ENCODE results near the gene C19orf67.
"Not testable (repeated sequence)": the region's sequence is repeated elsewhere in the genome, so short reads cannot be mapped to it uniquely, and the experiment has no call there.

The C19orf67 gene

GRCh38 chr19:14054099-14054498 is 31.5 kb downstream of the C19orf67 start:
- H3K27ac ChIP-seq (ENCODE audit: low read length): no peak overlapping the region
- no peak overlapping the region for H3K4me3 ChIP-seq (ENCODE audit: low read depth in 1 of 2, low read length in 2 of 2)
- no peaks in the 10 kb centered on the region for H3K36me3 ChIP-seq (ENCODE audit: control insufficient read depth in 1 of 2, insufficient read depth in 2 of 2, low read length in 2 of 2)
- H3K4me1 ChIP-seq (ENCODE audit: control insufficient read depth in 1 of 2, insufficient read depth in 2 of 2, low read length in 2 of 2): peaks cover 0 to 7% of the 10 kb centered on the region in 2 donors
- peaks cover 14% of the 10 kb centered on the region for H3K27me3 ChIP-seq (ENCODE audit: low read depth, low read length)
- H3K9me3 ChIP-seq (ENCODE audit: control insufficient read depth in 1 of 2, low read length in 2 of 2): peaks cover 0 to 5% of the 10 kb centered on the region in 2 donors

GRCh38 chr19:14053500-14053899 is 32.1 kb downstream of the C19orf67 start:
- H3K27ac ChIP-seq (ENCODE audit: low read length): no peak overlapping the region
- peaks cover 8% of the 10 kb centered on the region for H3K27me3 ChIP-seq (ENCODE audit: low read depth, low read length)
- H3K4me3 ChIP-seq (ENCODE audit: low read depth in 1 of 2, low read length in 2 of 2): no peak overlapping the region
- H3K4me1 ChIP-seq (ENCODE audit: control insufficient read depth in 1 of 2, insufficient read depth in 2 of 2, low read length in 2 of 2): peaks cover 0 to 7% of the 10 kb centered on the region in 2 donors
- no peaks in the 10 kb centered on the region for H3K36me3 ChIP-seq (ENCODE audit: control insufficient read depth in 1 of 2, insufficient read depth in 2 of 2, low read length in 2 of 2)
- H3K9me3 ChIP-seq (ENCODE audit: control insufficient read depth in 1 of 2, low read length in 2 of 2): peaks cover 0 to 5% of the 10 kb centered on the region in 2 donors

GRCh38 chr19:14053032-14053431 is 32.6 kb downstream of the C19orf67 start:
- Histone ChIP-seq H3K27me3 (ENCODE audit: low read depth, low read length) (peaks cover 3% of the 10 kb centered on the region), H3K36me3 (ENCODE audit: control insufficient read depth in 1 of 2, insufficient read depth in 2 of 2, low read length in 2 of 2) (no peaks in the 10 kb centered on the region), H3K4me1 (ENCODE audit: control insufficient read depth in 1 of 2, insufficient read depth in 2 of 2, low read length in 2 of 2) (peaks cover 0 to 5% of the 10 kb centered on the region in 2 donors), H3K9me3 (ENCODE audit: control insufficient read depth in 1 of 2, low read length in 2 of 2) (peaks cover 0 to 5% of the 10 kb centered on the region in 2 donors), H3K4me3 (ENCODE audit: low read depth in 1 of 2, low read length in 2 of 2) (no peak overlapping the region), H3K27ac (ENCODE audit: low read length) (no peak overlapping the region)

DNA sequence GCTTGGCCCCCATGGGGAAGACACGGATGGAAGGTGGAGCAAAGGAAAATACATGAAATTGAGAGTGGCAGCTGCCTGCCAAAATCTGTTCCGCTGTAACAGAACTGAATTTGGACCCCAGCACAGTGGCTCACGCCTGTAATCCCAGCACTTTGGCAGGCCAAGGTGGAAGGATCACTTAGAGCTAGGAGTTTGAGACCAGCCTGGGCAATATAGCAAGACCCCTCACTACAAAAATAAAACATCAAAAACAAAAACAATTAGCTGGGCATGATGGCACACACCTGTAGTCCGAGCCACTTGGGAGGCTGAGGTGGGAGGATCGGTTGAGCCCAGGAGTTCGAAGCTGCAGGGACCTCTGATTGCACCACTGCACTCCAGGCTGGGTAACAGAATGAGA is 33.1 kb downstream of the C19orf67 start:
- H3K4me3 ChIP-seq (ENCODE audit: low read depth in 1 of 2, low read length in 2 of 2): no peak overlapping the region
- no peaks in the 10 kb centered on the region for H3K4me1 ChIP-seq (ENCODE audit: control insufficient read depth in 1 of 2, insufficient read depth in 2 of 2, low read length in 2 of 2)
- no peak overlapping the region for H3K27ac ChIP-seq (ENCODE audit: low read length)
- H3K9me3 ChIP-seq (ENCODE audit: control insufficient read depth in 1 of 2, low read length in 2 of 2): peaks cover 0 to 5% of the 10 kb centered on the region in 2 donors
- no peaks in the 10 kb centered on the region for H3K27me3 ChIP-seq (ENCODE audit: low read depth, low read length)
- no peaks in the 10 kb centered on the region for H3K36me3 ChIP-seq (ENCODE audit: control insufficient read depth in 1 of 2, insufficient read depth in 2 of 2, low read length in 2 of 2)

DNA sequence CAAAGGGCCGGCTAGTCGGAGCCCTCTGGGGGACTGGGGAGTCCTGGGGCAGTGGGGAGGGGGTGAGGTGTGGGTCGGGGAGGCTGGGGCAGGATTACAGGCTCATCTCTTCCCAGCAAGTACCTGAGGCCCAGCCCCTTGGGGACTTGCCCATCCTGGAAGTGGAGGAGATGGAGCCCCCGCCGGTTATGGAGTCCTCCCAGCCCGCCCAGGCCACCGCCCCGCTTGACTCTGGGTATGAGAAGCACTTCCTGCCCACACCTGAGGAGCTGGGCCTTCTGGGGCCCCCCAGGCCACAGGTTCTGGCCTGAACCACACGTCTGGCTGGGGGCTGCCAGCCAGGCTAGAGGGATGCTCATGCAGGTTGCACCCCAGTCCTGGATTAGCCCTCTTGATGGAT is 33.6 kb downstream of the C19orf67 start:
- H3K9me3 ChIP-seq (ENCODE audit: control insufficient read depth in 1 of 2, low read length in 2 of 2): peaks cover 0 to 5% of the 10 kb centered on the region in 2 donors
- no peaks in the 10 kb centered on the region for H3K4me1 ChIP-seq (ENCODE audit: control insufficient read depth in 1 of 2, insufficient read depth in 2 of 2, low read length in 2 of 2)
- no peaks in the 10 kb centered on the region for H3K36me3 ChIP-seq (ENCODE audit: control insufficient read depth in 1 of 2, insufficient read depth in 2 of 2, low read length in 2 of 2)
- H3K27me3 ChIP-seq (ENCODE audit: low read depth, low read length): no peaks in the 10 kb centered on the region
- H3K27ac ChIP-seq (ENCODE audit: low read length): no peak overlapping the region
- no peak overlapping the region for H3K4me3 ChIP-seq (ENCODE audit: low read depth in 1 of 2, low read length in 2 of 2)

- H3K9me3 ChIP-seq (ENCODE audit: control insufficient read depth in 1 of 2, low read length in 2 of 2); H3K27me3 ChIP-seq (ENCODE audit: low read depth, low read length); H3K27ac ChIP-seq (ENCODE audit: low read length); H3K4me3 ChIP-seq (ENCODE audit: low read depth in 1 of 2, low read length in 2 of 2); H3K36me3 ChIP-seq (ENCODE audit: control insufficient read depth in 1 of 2, insufficient read depth in 2 of 2, low read length in 2 of 2); H3K4me1 ChIP-seq (ENCODE audit: control insufficient read depth in 1 of 2, insufficient read depth in 2 of 2, low read length in 2 of 2): not testable (repeated sequence)
Measured at GRCh38 chr19:14050961-14051360, 34.6 kb downstream of the C19orf67 start.

GRCh38 chr19:14050512-14050911 is 35.1 kb downstream of the C19orf67 start:
- Histone ChIP-seq H3K4me3 (ENCODE audit: low read depth in 1 of 2, low read length in 2 of 2) (no peak overlapping the region), H3K36me3 (ENCODE audit: control insufficient read depth in 1 of 2, insufficient read depth in 2 of 2, low read length in 2 of 2) (no peaks in the 10 kb centered on the region), H3K27me3 (ENCODE audit: low read depth, low read length) (no peaks in the 10 kb centered on the region), H3K4me1 (ENCODE audit: control insufficient read depth in 1 of 2, insufficient read depth in 2 of 2, low read length in 2 of 2) (no peaks in the 10 kb centered on the region), H3K27ac (ENCODE audit: low read length) (no peak overlapping the region), H3K9me3 (ENCODE audit: control insufficient read depth in 1 of 2, low read length in 2 of 2) (peaks cover 0 to 5% of the 10 kb centered on the region in 2 donors)

DNA sequence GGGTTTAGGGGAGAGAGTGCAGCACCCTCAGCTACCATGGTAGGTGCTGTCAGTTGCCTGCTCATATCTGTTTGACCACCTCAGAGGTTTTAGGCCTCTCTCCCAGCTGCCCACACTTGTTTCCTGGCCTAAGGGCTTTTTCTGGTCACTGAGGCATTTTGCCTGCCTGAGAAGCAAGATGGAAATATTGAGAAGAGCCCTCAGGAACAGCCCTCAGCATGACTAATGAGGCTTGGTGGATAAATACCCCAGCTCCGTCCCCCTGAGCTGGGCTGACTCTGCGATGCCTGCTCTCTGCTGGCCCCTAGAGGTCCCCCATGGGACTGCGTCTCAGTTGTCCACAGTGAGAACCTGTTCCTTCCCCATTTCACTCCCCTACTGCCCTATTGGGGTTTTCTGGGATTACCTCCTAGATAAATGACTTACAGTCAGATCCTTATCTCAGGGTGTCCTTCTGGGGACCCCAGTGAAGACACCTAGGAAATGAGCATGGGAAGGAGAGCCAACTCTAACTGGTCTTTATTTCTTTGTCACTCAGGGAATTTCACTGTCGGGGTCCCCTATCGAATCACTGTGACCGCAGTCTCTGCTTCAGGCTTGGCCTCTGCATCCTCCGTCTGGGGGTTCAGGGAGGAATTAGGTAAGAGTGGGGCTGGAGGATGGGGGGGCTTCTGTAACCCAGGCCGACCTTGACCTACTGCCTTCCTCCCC is 37.0 kb downstream of the C19orf67 start:
- H3K4me3 ChIP-seq (ENCODE audit: low read depth in 1 of 2, low read length in 2 of 2): no peak overlapping the region
- no peaks in the 10 kb centered on the region for H3K36me3 ChIP-seq (ENCODE audit: control insufficient read depth in 1 of 2, insufficient read depth in 2 of 2, low read length in 2 of 2)
- peaks cover 0 to 5% of the 10 kb centered on the region in 2 donors for H3K9me3 ChIP-seq (ENCODE audit: control insufficient read depth in 1 of 2, low read length in 2 of 2)
- H3K27ac ChIP-seq (ENCODE audit: low read length): no peak overlapping the region
- no peaks in the 10 kb centered on the region for H3K4me1 ChIP-seq (ENCODE audit: control insufficient read depth in 1 of 2, insufficient read depth in 2 of 2, low read length in 2 of 2)
- H3K27me3 ChIP-seq (ENCODE audit: low read depth, low read length): no peaks in the 10 kb centered on the region

GRCh38 chr19:14047866-14048265 is 37.7 kb downstream of the C19orf67 start:
- not testable (repeated sequence) for H3K9me3 ChIP-seq (ENCODE audit: control insufficient read depth in 1 of 2, low read length in 2 of 2); H3K36me3 ChIP-seq (ENCODE audit: control insufficient read depth in 1 of 2, insufficient read depth in 2 of 2, low read length in 2 of 2); H3K27ac ChIP-seq (ENCODE audit: low read length); H3K4me3 ChIP-seq (ENCODE audit: low read depth in 1 of 2, low read length in 2 of 2); H3K27me3 ChIP-seq (ENCODE audit: low read depth, low read length); H3K4me1 ChIP-seq (ENCODE audit: control insufficient read depth in 1 of 2, insufficient read depth in 2 of 2, low read length in 2 of 2)

GRCh38 chr19:14042659-14043608 is 42.6 kb downstream of the C19orf67 start:
- not testable (repeated sequence) for H3K4me3 ChIP-seq (ENCODE audit: low read depth in 1 of 2, low read length in 2 of 2); H3K27me3 ChIP-seq (ENCODE audit: low read depth, low read length); H3K27ac ChIP-seq (ENCODE audit: low read length); H3K36me3 ChIP-seq (ENCODE audit: control insufficient read depth in 1 of 2, insufficient read depth in 2 of 2, low read length in 2 of 2); H3K9me3 ChIP-seq (ENCODE audit: control insufficient read depth in 1 of 2, low read length in 2 of 2); H3K4me1 ChIP-seq (ENCODE audit: control insufficient read depth in 1 of 2, insufficient read depth in 2 of 2, low read length in 2 of 2)

DNA sequence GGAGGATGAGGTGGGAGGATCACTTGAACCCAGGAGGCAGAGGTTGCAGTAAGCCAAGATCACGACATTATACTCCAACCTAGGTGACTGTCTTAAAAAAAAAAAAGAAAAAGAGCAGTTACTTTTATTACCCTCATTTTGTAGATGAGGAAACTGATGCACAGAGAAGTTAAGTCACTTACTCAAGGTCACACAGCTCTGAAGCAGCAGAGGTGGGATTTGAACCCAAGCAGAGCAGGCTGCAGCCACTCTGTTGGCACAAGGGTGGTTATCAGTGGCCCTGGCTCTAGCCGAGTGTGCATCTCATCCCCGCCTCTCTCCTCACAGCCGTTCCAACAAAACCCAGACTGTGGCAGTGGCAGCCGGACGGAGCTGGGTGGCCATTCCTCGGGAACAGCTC is 46.4 kb downstream of the C19orf67 start:
- Histone ChIP-seq H3K4me3 (ENCODE audit: low read depth in 1 of 2, low read length in 2 of 2) (no peak overlapping the region), H3K27me3 (ENCODE audit: low read depth, low read length) (no peaks in the 10 kb centered on the region), H3K36me3 (ENCODE audit: control insufficient read depth in 1 of 2, insufficient read depth in 2 of 2, low read length in 2 of 2) (no peaks in the 10 kb centered on the region), H3K4me1 (ENCODE audit: control insufficient read depth in 1 of 2, insufficient read depth in 2 of 2, low read length in 2 of 2) (no peaks in the 10 kb centered on the region), H3K27ac (ENCODE audit: low read length) (no peak overlapping the region), H3K9me3 (ENCODE audit: control insufficient read depth in 1 of 2, low read length in 2 of 2) (no peaks in the 10 kb centered on the region)
